ENCODE measurements around the gene CCDC13.

CCDC13 gene

GRCh38 chr3:42735019-42735418, 38.0 kb downstream of the CCDC13 start:
- TF ChIP-seq CTCF (conservative IDR thresholded peaks at IDR 0.05; ENCODE audit: low read depth, low read length), result no peak
- no peaks in the 10 kb centered on the region for H3K79me2 ChIP-seq (ENCODE audit: insufficient read depth, low read depth)
- H2AFZ ChIP-seq (ENCODE audit: low read depth), result no peak overlapping the region

GRCh38 chr3:42734263-42734860, 38.7 kb downstream of the CCDC13 start:
- H3K4me1 ChIP-seq (ENCODE audit: low read depth, poor library complexity, severe bottlenecking), result no peaks in the 10 kb centered on the region
- TF ChIP-seq CTCF (conservative IDR thresholded peaks at IDR 0.05; ENCODE audit: low read depth, low read length), result no peak
- H3K9ac ChIP-seq, result no peak overlapping the region
- no peak overlapping the region for H3K27ac ChIP-seq
- H3K4me3 ChIP-seq (IDR thresholded peaks at IDR 0.05; ENCODE audit: insufficient read depth, low read depth, low read length), result no peak overlapping the region
- no peak overlapping the region for H3K4me2 ChIP-seq
- no peaks in the 10 kb centered on the region for H3K79me2 ChIP-seq (ENCODE audit: insufficient read depth, low read depth)
- no peaks in the 10 kb centered on the region for H4K20me1 ChIP-seq (ENCODE audit: insufficient read depth)
- no peak overlapping the region for H2AFZ ChIP-seq (ENCODE audit: low read depth)
- no peaks in the 10 kb centered on the region for H3K36me3 ChIP-seq (ENCODE audit: insufficient read depth)
- H3K27me3 ChIP-seq (ENCODE audit: insufficient read depth, low read depth), result no peaks in the 10 kb centered on the region

More at GRCh38 chr3:42735019-42735418, 38.0 kb downstream of the CCDC13 start:
- Histone ChIP-seq H4K20me1 (ENCODE audit: insufficient read depth) (no peaks in the 10 kb centered on the region), H3K4me3 (IDR thresholded peaks at IDR 0.05; ENCODE audit: insufficient read depth, low read depth, low read length) (no peak overlapping the region), H3K4me1 (ENCODE audit: low read depth, poor library complexity, severe bottlenecking) (no peaks in the 10 kb centered on the region), H3K9ac (no peak overlapping the region), H3K27me3 (ENCODE audit: insufficient read depth, low read depth) (no peaks in the 10 kb centered on the region), H3K27ac (no peak overlapping the region), H3K36me3 (ENCODE audit: insufficient read depth) (no peaks in the 10 kb centered on the region), H3K4me2 (no peak overlapping the region)

- no peak overlapping the region for H2AFZ ChIP-seq (ENCODE audit: low read depth)
Measured at GRCh38 chr3:42733501-42734262, 39.4 kb downstream of the CCDC13 start.

GRCh38 chr3:42732829-42733459, 40.1 kb downstream of the CCDC13 start:
- Histone ChIP-seq H3K4me3 (IDR thresholded peaks at IDR 0.05; ENCODE audit: insufficient read depth, low read depth, low read length) (no peak overlapping the region), H3K27me3 (ENCODE audit: insufficient read depth, low read depth) (no peaks in the 10 kb centered on the region), H2AFZ (ENCODE audit: low read depth) (no peak overlapping the region), H3K4me1 (ENCODE audit: low read depth, poor library complexity, severe bottlenecking) (no peaks in the 10 kb centered on the region), H4K20me1 (ENCODE audit: insufficient read depth) (no peaks in the 10 kb centered on the region), H3K9ac (no peak overlapping the region), H3K36me3 (ENCODE audit: insufficient read depth) (no peaks in the 10 kb centered on the region), H3K27ac (no peak overlapping the region), H3K4me2 (no peak overlapping the region), H3K79me2 (ENCODE audit: insufficient read depth, low read depth) (no peaks in the 10 kb centered on the region)
- no peak for TF ChIP-seq CTCF (conservative IDR thresholded peaks at IDR 0.05; ENCODE audit: low read depth, low read length)

More at GRCh38 chr3:42733501-42734262, 39.4 kb downstream of the CCDC13 start:
- H3K4me2 ChIP-seq, result no peak overlapping the region
- no peaks in the 10 kb centered on the region for H3K27me3 ChIP-seq (ENCODE audit: insufficient read depth, low read depth)
- H3K4me3 ChIP-seq (IDR thresholded peaks at IDR 0.05; ENCODE audit: insufficient read depth, low read depth, low read length), result no peak overlapping the region
- H3K79me2 ChIP-seq (ENCODE audit: insufficient read depth, low read depth), result no peaks in the 10 kb centered on the region
- H3K27ac ChIP-seq, result no peak overlapping the region
- no peak overlapping the region for H3K9ac ChIP-seq
- no peaks in the 10 kb centered on the region for H4K20me1 ChIP-seq (ENCODE audit: insufficient read depth)
- no peaks in the 10 kb centered on the region for H3K36me3 ChIP-seq (ENCODE audit: insufficient read depth)
- TF ChIP-seq CTCF (conservative IDR thresholded peaks at IDR 0.05; ENCODE audit: low read depth, low read length), result no peak
- no peaks in the 10 kb centered on the region for H3K4me1 ChIP-seq (ENCODE audit: low read depth, poor library complexity, severe bottlenecking)

All from KMS-11 (cell line).